Measurements from ENCODE around the gene IGSF9B. TPM values are rescaled to one million over a fixed set of nuclear protein-coding genes. Genes with fewer than 3 reads are reported as not detected.

Gene IGSF9B
- total RNA-seq, 2 donors from 2014 or later = 1.8 to 9.1 TPM

- Mint-ChIP-seq H3K4me1 (ENCODE audit: low read depth in 2 of 2) (no peaks in the 10 kb centered on the region), H3K27ac (no peak overlapping the region), H3K27me3 (no peaks in the 10 kb centered on the region), H3K4me3 (no peak overlapping the region), H3K36me3 (no peaks in the 10 kb centered on the region), H3K9me3 (no peaks in the 10 kb centered on the region)
- ATAC-seq = no peak
- no peak for DNase-seq (ENCODE audit: low spot score)
Measured at GRCh38 chr11:133898031-133898769, 58.6 kb downstream of the IGSF9B start.

- no peaks in the 10 kb centered on the region for H3K9me3 Mint-ChIP-seq
- no peak overlapping the region for H3K27ac Mint-ChIP-seq
- H3K27me3 Mint-ChIP-seq = peaks cover 0 to 5% of the 10 kb centered on the region in 2 donors
- no peak overlapping the region for H3K4me3 Mint-ChIP-seq
- no peaks in the 10 kb centered on the region for H3K36me3 Mint-ChIP-seq
- H3K4me1 Mint-ChIP-seq (ENCODE audit: low read depth in 2 of 2) = no peaks in the 10 kb centered on the region
- no peak for DNase-seq (ENCODE audit: low spot score)
- no peak for ATAC-seq
Measured at GRCh38 chr11:133897331-133897650, 59.5 kb downstream of the IGSF9B start.

DNA sequence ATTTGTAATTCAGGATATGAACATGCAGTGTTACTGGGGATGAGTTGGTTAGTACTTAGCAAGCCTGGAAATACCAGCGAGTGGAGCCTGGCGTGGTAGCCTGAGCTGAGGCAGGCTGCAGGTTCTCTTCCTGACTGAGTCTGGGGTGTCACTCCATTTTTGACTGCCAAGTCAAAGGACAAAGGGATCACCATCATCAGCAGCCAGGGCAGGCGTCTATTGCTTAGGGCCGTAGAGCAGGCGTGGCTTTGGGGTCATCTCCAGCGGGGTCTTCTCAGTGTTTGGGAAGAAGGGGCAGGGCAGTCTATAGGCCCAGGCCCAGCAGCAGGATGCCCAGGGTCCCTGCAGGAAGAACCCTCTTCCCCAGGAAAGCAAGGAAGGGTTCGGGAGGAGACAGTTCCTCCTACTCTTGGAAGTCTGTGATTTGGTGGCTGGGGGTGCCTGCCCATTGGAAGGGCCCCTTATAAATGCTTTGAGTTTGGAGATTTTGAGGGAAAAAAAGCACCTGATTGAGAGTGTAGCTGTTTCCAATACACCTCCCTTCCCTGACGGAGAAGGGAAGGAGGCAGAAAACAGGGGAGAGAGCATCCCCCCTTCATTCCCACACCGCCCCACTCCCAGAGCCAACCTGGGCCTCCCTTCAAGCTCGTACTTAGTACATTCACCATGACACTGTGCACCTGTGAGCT is 60.0 kb downstream of the IGSF9B start:
- Mint-ChIP-seq H3K4me3 (no peak overlapping the region), H3K9me3 (no peaks in the 10 kb centered on the region), H3K36me3 (no peaks in the 10 kb centered on the region), H3K27me3 (peaks cover 0 to 10% of the 10 kb centered on the region in 2 donors), H3K27ac (no peak overlapping the region), H3K4me1 (ENCODE audit: low read depth in 2 of 2) (no peaks in the 10 kb centered on the region)
- ATAC-seq = no peak
- DNase-seq (ENCODE audit: low spot score) = no peak

GRCh38 chr11:133896028-133896427 is 60.7 kb downstream of the IGSF9B start:
- Mint-ChIP-seq H3K27me3 (peaks cover 0 to 13% of the 10 kb centered on the region in 2 donors), H3K9me3 (no peaks in the 10 kb centered on the region), H3K4me3 (no peak overlapping the region), H3K4me1 (ENCODE audit: low read depth in 2 of 2) (no peaks in the 10 kb centered on the region), H3K36me3 (no peaks in the 10 kb centered on the region), H3K27ac (no peak overlapping the region)
- ATAC-seq (no peak), DNase-seq (ENCODE audit: low spot score) (no peak)

- Mint-ChIP-seq H3K4me1 (ENCODE audit: low read depth in 2 of 2) (no peaks in the 10 kb centered on the region), H3K27me3 (peaks cover 0 to 13% of the 10 kb centered on the region in 2 donors), H3K27ac (no peak overlapping the region), H3K4me3 (no peak overlapping the region), H3K9me3 (no peaks in the 10 kb centered on the region), H3K36me3 (no peaks in the 10 kb centered on the region)
- ATAC-seq = no peak
- DNase-seq (ENCODE audit: low spot score) = no peak
Measured at GRCh38 chr11:133895551-133895950, 61.2 kb downstream of the IGSF9B start.

DNA sequence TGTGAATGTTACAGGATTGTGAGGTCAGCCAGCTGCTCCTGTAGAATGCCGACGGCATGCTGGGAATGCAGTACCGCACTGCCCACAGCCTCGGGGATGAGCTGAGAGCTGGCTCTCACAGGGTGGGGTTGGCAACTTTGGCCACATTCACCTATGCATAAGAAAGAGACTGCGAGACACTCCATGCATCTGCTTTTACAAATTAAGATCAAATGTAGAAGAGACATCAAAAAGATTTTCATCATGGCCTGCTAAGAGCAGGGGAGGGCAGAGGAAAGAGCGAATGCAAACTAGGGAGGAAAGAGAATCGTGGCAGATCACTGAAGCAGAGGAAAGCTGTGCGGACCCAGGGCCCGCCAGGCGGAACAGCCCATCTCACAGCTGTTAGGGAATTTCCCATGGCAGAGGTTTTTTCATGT is 61.7 kb downstream of the IGSF9B start:
- no peaks in the 10 kb centered on the region for H3K9me3 Mint-ChIP-seq
- no peaks in the 10 kb centered on the region for H3K4me1 Mint-ChIP-seq (ENCODE audit: low read depth in 2 of 2)
- no peak overlapping the region for H3K27ac Mint-ChIP-seq
- ATAC-seq (no peak), DNase-seq (ENCODE audit: low spot score) (no peak)
- H3K36me3 Mint-ChIP-seq = no peaks in the 10 kb centered on the region
- H3K4me3 Mint-ChIP-seq = no peak overlapping the region
- peaks cover 0 to 13% of the 10 kb centered on the region in 2 donors for H3K27me3 Mint-ChIP-seq

DNA sequence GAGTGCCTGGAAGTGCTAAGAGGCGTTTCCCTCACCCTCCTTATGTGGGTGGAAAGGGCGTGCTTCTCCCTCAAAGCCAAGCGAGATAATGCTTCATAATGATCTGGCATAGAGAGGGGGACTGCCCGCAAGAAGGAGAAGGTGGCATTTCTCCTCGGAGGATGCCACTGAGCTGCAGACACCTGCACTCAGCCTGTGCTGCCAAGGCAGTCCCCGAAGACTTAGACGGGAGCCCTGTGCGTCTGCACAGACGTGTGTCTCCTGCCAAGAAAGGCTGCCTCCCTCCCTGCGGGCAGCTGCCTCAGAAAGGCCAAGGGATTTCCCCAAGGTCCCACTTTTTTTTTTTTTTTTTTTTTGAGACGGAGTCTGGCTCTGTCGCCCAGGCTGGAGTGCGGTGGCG is 63.4 kb downstream of the IGSF9B start:
- Mint-ChIP-seq H3K36me3 (no peaks in the 10 kb centered on the region), H3K9me3 (no peaks in the 10 kb centered on the region), H3K4me1 (ENCODE audit: low read depth in 2 of 2) (no peaks in the 10 kb centered on the region), H3K4me3 (no peak overlapping the region), H3K27me3 (peaks cover 3 to 24% of the 10 kb centered on the region in 2 donors), H3K27ac (no peak overlapping the region)
- no peak for DNase-seq (ENCODE audit: low spot score)
- ATAC-seq = no peak

GRCh38 chr11:133892584-133893380 is 64.0 kb downstream of the IGSF9B start:
- Mint-ChIP-seq H3K4me3 (no peak overlapping the region), H3K27me3 (peaks cover 4 to 30% of the 10 kb centered on the region in 2 donors), H3K27ac (no peak overlapping the region), H3K4me1 (ENCODE audit: low read depth in 2 of 2) (no peaks in the 10 kb centered on the region), H3K9me3 (no peaks in the 10 kb centered on the region), H3K36me3 (no peaks in the 10 kb centered on the region)
- ATAC-seq (no peak), DNase-seq (ENCODE audit: low spot score) (no peak)

GRCh38 chr11:133892126-133892525 is 64.6 kb downstream of the IGSF9B start:
- ATAC-seq = no peak
- DNase-seq (ENCODE audit: low spot score) = no peak
- Mint-ChIP-seq H3K36me3 (no peaks in the 10 kb centered on the region), H3K27ac (no peak overlapping the region), H3K27me3 (peaks cover 4 to 37% of the 10 kb centered on the region in 2 donors), H3K4me3 (no peak overlapping the region), H3K9me3 (no peaks in the 10 kb centered on the region), H3K4me1 (ENCODE audit: low read depth in 2 of 2) (no peaks in the 10 kb centered on the region)

GRCh38 chr11:133889893-133890292 is 66.9 kb downstream of the IGSF9B start:
- H3K27ac Mint-ChIP-seq = no peak overlapping the region
- H3K4me3 Mint-ChIP-seq = no peak overlapping the region
- no peaks in the 10 kb centered on the region for H3K9me3 Mint-ChIP-seq
- no peaks in the 10 kb centered on the region for H3K36me3 Mint-ChIP-seq
- H3K4me1 Mint-ChIP-seq (ENCODE audit: low read depth in 2 of 2) = no peaks in the 10 kb centered on the region
- DNase-seq (ENCODE audit: low spot score) (no peak), ATAC-seq (no peak)
- H3K27me3 Mint-ChIP-seq = peaks cover 8 to 45% of the 10 kb centered on the region in 2 donors

DNA sequence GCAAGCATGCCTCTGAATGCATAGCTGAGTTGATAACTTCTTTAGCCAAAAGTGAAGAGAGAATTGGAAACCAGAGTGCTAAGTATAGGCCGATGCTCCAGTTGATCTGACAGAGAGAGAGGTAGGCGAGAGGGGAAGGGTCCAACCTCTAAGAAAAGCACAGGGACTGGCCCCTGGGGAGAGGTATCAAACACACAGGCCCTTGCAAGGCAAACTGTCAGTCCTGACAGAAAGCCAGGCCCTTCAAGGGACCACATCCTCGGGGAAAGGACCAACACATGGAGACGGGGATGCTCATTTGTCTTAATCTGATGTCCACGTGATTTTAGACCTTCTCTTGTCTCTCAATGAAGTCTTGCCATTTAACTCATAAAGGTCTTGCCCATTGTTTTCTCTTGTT is 67.6 kb downstream of the IGSF9B start:
- Mint-ChIP-seq H3K36me3 (no peaks in the 10 kb centered on the region), H3K9me3 (no peaks in the 10 kb centered on the region), H3K27me3 (peaks cover 8 to 46% of the 10 kb centered on the region in 2 donors), H3K4me3 (no peak overlapping the region), H3K4me1 (ENCODE audit: low read depth in 2 of 2) (no peaks in the 10 kb centered on the region), H3K27ac (no peak overlapping the region)
- ATAC-seq (no peak), DNase-seq (ENCODE audit: low spot score) (no peak)

- Mint-ChIP-seq H3K36me3 (peaks cover under 1% of the 10 kb centered on the region), H3K4me3 (no peak overlapping the region), H3K27ac (no peak overlapping the region), H3K9me3 (peaks cover 5% of the 10 kb centered on the region), H3K4me1 (ENCODE audit: low read depth in 2 of 2) (no peaks in the 10 kb centered on the region), H3K27me3 (peaks cover 13 to 59% of the 10 kb centered on the region in 2 donors)
- ATAC-seq = no peak
- DNase-seq (ENCODE audit: low spot score) = no peak
Measured at GRCh38 chr11:133887692-133888332, 69.0 kb downstream of the IGSF9B start.

GRCh38 chr11:133886029-133886428 is 70.7 kb downstream of the IGSF9B start:
- peaks cover 9% of the 10 kb centered on the region for H3K36me3 Mint-ChIP-seq
- H3K27me3 Mint-ChIP-seq = peaks cover 17 to 55% of the 10 kb centered on the region in 2 donors
- DNase-seq (ENCODE audit: low spot score) (no peak), ATAC-seq (no peak)
- H3K9me3 Mint-ChIP-seq = peaks cover 8% of the 10 kb centered on the region
- no peak overlapping the region for H3K27ac Mint-ChIP-seq
- no peaks in the 10 kb centered on the region for H3K4me1 Mint-ChIP-seq (ENCODE audit: low read depth in 2 of 2)
- H3K4me3 Mint-ChIP-seq = no peak overlapping the region

Measured in natural killer cell treated with Interleukin-12 subunit alpha and Interleukin-12 subunit beta and Interleukin-15 and Interleukin-18, amount 100 ng/mL, for 72 hours (primary cell).